ENCODE results near the gene SLC37A1. TPM values are rescaled to one million over a fixed set of nuclear protein-coding genes. Genes with fewer than 3 reads are reported as not detected.

The SLC37A1 gene
- total and polyA plus RNA-seq, 4 donors = 2.0 to 7.2 (median 4.3) TPM

GRCh38 chr21:42597487-42598158 lies 84.0 kb downstream of the SLC37A1 start:
- H3K4me1 ChIP-seq (ENCODE audit: control insufficient read depth in 4 of 4, insufficient read depth in 4 of 4, low read length in 3 of 4) = peaks cover 0 to 7% (median 2%) of the 10 kb centered on the region in 4 donors
- no peaks in the 10 kb centered on the region for H3K27me3 ChIP-seq (ENCODE audit: control insufficient read depth in 4 of 4, insufficient read depth in 4 of 4, low read length in 3 of 4)
- 91% methylated on average over 11 of the region's 11 CpGs for WGBS
- H3K27ac ChIP-seq (ENCODE audit: low read depth in 1 of 2, low read length in 2 of 2) = no peak overlapping the region
- H3K9ac ChIP-seq (ENCODE audit: low read depth in 1 of 2, low read length in 2 of 2) = no peak overlapping the region
- H3K9me3 ChIP-seq (ENCODE audit: control insufficient read depth in 4 of 4, low read length in 3 of 4) = no peaks in the 10 kb centered on the region
- no peaks in the 10 kb centered on the region for H3K36me3 ChIP-seq (ENCODE audit: control insufficient read depth in 4 of 4, insufficient read depth in 3 of 4, low read depth in 1 of 4, low read length in 3 of 4)
- DNase-seq (ENCODE audit: low spot score) = no peak
- no peak overlapping the region for H3K4me3 ChIP-seq (ENCODE audit: low read depth in 1 of 3, low read length in 3 of 3)
- TF ChIP-seq MAX (IDR thresholded peaks at IDR 0.05) (no peak), YY1 (IDR thresholded peaks at IDR 0.05) (no peak), RAD21 (IDR thresholded peaks at IDR 0.05) (no peak), GABPA (IDR thresholded peaks at IDR 0.05 in 1 of 2, conservative IDR thresholded peaks at IDR 0.05 in 1 of 2) (no peak), NR2F2 (IDR thresholded peaks at IDR 0.05) (no peak), HNF4A (conservative IDR thresholded peaks at IDR 0.05) (no peak), SP1 (IDR thresholded peaks at IDR 0.05) (no peak), FOXA1 (IDR thresholded peaks at IDR 0.05) (no peak), HNF4G (IDR thresholded peaks at IDR 0.05) (no peak), REST (IDR thresholded peaks at IDR 0.05) (no peak), RXRA (IDR thresholded peaks at IDR 0.05) (no peak), ATF3 (IDR thresholded peaks at IDR 0.05) (no peak), EGR1 (IDR thresholded peaks at IDR 0.05; ENCODE audit: low read depth in 2 of 2) (no peak), ZBTB33 (IDR thresholded peaks at IDR 0.05) (no peak), JUND (IDR thresholded peaks at IDR 0.05) (no peak), TAF1 (conservative IDR thresholded peaks at IDR 0.05) (no peak), CTCF (IDR thresholded peaks at IDR 0.05; ENCODE audit: low read depth, low read length, missing input control) (no peak), FOXA2 (IDR thresholded peaks at IDR 0.05) (no peak)

Data from liver (tissue), 9 donors.